Measurements from ENCODE around the gene STEAP4. TPM values are rescaled to one million over a fixed set of nuclear protein-coding genes. Genes with fewer than 3 reads are reported as not detected.

The STEAP4 gene
- total RNA-seq, 1 donor from 2014 or later = 15.7 TPM

DNA sequence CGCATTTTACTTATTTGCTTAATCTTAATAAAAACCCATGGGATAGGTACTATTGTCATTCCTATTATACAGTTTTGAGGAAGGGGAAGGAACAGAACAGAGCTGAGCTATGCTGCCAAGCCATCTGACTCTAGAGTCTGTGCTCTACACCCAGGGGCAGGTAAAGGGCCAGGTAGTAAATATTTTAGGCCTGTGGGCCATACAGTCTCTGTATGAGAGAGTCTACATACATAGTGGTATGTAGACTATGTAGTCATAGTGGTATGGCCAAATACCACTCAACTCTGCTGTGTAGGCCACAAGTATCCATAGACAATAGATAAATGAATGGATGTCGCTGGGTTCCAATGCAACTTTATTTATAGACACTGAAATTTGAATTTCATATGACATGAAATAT lies 83.4 kb downstream of the STEAP4 start:
- DNase-seq = no peak
- Histone ChIP-seq H3K4me3 (no peak overlapping the region), H3K27me3 (ENCODE audit: low read depth) (no peaks in the 10 kb centered on the region), H3K4me1 (peaks cover 31% of the 10 kb centered on the region), H3K36me3 (no peaks in the 10 kb centered on the region), H3K9me3 (replicated peaks) (peaks cover 3% of the 10 kb centered on the region), H3K27ac (replicated peaks) (no peak overlapping the region)
- intact Hi-C loops (cut with micrococcal nuclease) = no loop called here
- TF ChIP-seq, protein P1, sequence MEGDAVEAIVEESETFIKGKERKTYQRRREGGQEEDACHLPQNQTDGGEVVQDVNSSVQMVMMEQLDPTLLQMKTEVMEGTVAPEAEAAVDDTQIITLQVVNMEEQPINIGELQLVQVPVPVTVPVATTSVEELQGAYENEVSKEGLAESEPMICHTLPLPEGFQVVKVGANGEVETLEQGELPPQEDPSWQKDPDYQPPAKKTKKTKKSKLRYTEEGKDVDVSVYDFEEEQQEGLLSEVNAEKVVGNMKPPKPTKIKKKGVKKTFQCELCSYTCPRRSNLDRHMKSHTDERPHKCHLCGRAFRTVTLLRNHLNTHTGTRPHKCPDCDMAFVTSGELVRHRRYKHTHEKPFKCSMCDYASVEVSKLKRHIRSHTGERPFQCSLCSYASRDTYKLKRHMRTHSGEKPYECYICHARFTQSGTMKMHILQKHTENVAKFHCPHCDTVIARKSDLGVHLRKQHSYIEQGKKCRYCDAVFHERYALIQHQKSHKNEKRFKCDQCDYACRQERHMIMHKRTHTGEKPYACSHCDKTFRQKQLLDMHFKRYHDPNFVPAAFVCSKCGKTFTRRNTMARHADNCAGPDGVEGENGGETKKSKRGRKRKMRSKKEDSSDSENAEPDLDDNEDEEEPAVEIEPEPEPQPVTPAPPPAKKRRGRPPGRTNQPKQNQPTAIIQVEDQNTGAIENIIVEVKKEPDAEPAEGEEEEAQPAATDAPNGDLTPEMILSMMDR (IDR thresholded peaks at IDR 0.05; ENCODE audit: borderline replicate concordance) = no peak

Other genes starting within 250 kb of the STEAP4 start
- 76.1 TPM for gene SRI, start 86.9 kb downstream of the STEAP4 start, total RNA-seq